Erythroblast (primary cell): ENCODE measurements around the gene AAGAB.

Experiments
- DNase-seq, 2 experiments: peaks; one replicate each; lab custom pipeline; 2025; lab: John Stamatoyannopoulos, UW
- GATA1 ChIP-seq: IDR thresholded peaks from 2 replicates; pipeline ENCODE4 v1.6.1; 2011; ENCODE audit warnings: low read depth, mild to moderate bottlenecking, control low read depth, low read length, moderate library complexity
- POLR2A ChIP-seq: IDR thresholded peaks from 2 replicates; pipeline ENCODE4 v1.6.1; 2011; ENCODE audit warnings: mild to moderate bottlenecking, low read length

The AAGAB gene

DNA sequence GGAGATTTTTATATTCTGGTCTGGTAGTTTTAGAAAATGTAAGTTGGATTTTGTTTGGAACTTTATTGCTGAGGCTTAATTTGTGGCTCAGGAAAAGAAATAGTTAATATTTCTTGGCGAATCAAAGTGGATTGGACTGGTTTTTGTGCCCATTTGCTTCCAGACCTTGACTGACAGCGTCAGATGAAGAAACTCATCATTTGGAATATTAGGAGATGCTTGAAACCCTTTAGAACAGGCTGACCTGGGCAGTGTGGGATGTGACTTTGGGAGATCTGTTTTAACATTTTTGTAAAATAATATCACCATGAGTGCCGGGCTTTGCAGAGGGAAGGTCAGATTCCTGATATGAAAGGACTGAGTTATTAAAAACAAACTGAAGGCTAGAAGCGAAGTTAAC is 83.0 kb downstream of the AAGAB start:
- DNase-seq: no peak
- TF ChIP-seq GATA1 (no peak), POLR2A (no peak)

DNA sequence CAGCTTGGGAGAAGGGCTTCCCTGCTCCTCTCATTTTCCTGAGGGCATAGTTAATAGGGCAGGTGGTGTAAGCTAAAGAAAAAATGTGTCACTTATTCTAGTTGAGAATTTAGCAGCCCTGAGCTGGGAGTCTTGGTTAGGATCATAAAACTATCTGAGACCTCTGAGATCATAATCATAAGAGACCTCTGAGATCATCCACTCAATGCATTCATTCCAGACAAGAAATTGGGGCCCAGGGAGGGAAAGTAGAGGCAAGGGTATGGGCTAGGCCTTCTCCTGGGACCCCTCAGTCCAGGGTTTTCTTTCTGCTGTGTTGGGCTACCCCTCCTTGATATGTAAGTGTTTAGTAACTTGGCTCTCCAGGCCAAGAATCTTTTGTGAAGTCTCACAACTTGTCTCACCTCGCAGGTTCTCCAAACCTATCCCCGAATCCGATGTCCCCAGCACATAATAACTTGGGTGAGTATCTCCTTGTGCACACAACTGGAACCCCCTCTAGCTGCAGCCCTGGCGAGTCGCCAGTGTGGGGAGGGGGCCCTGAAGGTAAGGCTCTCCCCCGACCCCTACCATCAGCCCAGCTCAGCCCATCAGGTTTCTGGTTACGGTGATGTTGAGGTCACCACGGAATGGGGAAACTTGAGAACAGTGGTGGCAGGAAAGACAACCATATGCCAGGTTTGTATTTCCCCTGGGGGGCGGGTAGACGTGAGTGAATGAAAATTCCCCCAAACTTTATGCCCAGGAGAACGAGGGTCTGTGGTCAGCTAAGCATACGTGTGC is 84.1 kb downstream of the AAGAB start:
- DNase-seq: no peak
- TF ChIP-seq POLR2A: no peak
- TF ChIP-seq GATA1: no peak

DNA sequence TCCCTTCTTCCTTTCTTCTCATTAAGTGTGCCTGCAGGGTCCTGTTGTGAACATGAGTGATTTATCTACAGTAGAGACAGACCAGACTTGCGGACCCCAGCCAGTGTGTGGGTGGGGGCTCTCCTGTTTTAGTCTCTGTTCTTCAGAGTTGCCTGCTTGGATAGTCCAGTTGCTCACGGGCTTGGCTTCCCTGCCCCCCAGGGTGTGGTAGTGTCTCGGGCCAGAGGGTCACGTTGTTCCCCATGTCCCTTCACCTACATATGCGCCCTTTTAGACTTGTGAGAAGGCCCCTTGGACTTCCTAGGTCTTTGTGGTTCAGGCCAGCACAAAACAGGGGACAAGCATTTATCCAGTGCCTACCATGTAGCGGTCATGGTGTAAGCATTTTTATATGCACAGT is 85.8 kb downstream of the AAGAB start:
- TF ChIP-seq POLR2A (no peak), GATA1 (no peak)
- DNase-seq: no peak

DNA sequence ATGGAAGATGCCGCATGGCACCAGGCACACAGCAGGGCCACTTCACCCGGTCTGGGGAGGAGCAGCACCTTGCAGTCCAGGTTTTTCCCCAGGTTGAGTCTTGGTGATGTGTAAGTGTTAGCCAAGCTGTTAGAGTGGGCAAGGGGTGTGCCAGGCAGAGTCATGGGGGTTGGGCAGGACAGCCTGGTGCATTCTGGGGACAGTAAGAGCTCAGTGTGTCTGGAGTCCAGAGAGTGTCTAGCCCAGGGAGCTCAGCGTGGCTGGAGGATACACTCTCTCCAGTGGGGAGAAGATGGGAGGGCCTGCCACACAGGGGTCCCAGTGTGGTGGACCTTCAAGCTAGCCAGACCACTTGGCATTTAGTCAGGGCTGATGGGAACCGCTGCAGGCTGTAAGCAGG is 87.4 kb downstream of the AAGAB start:
- TF ChIP-seq POLR2A (no peak), GATA1 (no peak)
- DNase-seq: no peak

DNA sequence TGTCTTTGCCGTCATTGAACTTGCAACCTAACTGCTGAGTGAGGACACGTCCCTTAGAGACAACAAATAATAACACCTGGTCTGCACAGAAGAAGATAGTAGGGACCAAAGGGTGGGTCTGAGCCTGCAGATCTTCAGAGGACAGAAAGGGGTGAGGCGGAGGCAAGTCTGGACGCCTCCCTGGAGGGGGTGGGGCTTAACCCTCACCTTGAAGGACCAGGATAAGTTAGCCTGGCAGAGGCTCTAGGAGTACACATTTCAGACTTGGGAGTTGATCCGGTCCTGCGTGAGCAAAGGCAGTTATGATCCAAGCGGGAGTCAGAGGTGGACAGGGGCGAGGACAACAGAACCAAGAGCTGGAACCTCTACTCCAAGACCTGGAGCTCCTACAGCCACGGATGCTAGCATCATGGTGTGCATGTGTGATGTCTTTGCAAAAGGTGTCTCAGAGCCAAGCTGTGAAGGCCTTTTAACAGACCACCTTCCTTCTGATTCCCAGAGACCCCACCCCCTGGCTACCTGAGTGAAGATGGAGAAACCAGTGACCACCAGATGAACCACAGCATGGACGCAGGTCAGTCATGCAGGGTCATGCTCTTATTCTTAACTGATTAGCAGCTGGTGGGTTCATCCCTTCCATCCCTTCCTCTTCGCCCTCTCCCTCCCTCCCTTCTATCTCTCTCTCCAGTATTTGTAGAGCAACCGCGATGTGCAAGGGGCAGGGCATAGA is 88.0 kb downstream of the AAGAB start:
- TF ChIP-seq POLR2A (no peak), GATA1 (no peak)
- peak in 1 of 2 experiments; percentile 6 for DNase-seq

DNA sequence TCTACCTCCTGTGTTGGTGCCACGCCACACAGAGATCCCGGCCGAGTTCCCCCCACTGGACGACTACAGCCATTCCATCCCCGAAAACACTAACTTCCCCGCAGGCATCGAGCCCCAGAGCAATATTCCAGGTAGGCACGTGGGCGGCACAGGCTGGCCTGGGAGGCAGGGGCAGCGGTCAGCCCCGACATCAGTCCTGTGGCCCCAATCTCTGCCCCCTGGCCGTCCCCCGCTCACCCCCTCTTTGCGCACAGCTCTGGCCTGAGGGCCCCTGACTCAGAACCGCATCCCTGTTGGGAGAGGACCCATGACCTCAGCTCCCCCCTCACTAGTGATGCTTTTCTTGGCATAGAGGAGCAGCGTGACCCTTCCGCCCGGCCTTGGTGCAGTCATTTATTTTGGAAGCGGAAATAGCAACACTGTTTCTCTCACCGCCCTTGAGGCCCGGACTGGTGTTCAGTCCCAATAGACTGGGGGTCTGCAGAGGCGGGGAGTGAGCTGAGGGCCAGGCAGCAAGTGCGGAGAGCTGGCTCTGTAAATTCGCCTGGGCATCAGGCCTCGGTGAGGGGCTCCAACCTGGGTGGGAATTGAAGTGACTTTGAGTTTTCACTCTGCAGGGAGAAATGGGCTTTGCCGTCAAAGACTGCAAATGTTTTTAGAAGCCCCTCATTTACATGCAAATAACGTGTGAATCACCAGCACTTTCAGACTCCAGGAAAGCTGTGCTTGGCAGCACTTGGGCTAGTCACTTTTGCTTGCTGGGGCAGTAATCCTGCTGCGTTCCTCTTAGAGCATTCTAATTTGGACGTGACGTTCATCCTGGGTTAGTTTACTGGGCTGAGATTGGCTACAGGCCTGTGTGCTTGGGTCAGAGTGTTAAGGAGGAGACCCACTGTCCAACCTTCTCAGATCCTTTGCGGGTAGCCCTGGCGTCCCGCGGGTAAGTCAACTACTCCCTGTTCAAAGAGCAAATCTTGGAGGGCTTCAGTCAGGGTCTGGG is 88.9 kb downstream of the AAGAB start:
- no peak for DNase-seq

DNA sequence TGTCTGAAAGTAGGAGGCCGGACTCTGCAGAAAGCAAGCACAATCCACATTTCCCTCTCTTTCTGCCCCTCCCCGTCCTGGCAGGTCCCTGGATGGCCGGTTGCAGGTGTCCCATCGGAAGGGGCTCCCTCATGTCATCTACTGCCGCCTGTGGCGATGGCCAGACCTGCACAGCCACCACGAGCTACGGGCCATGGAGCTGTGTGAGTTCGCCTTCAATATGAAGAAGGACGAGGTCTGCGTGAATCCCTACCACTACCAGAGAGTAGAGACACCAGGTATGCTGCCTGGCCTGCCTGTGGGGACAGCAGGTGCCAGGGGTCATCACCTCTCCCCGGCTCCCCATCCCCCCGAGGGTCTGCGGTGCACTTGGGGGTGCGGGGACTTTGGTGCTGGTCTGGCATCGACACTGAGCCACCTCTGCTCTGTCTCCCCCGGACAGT is 89.6 kb downstream of the AAGAB start:
- TF ChIP-seq POLR2A: no peak
- no peak for TF ChIP-seq GATA1
- DNase-seq: no peak

More for the DNA sequence above, 88.9 kb downstream of the AAGAB start:
- TF ChIP-seq GATA1: no peak
- no peak for TF ChIP-seq POLR2A

DNA sequence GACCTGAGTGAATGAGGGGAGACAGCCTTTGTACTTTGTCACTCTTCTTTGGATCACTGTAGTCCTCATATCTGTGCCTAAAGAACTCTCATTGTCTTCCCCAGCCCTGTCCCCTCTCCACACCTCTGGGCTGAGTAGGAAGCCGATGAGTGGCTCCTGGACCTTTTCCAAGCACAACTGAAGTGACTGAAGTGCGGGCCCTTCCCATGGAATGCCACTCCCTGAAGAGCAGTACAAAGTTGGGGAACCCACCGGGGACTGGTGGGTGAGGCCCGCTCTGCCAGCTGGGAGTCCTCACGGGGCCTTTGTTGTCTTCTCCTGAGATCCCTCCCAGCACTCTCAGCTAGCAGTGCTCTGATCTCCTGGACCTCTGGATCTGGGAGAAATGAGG is 90.1 kb downstream of the AAGAB start:
- no peak for TF ChIP-seq GATA1
- no peak for TF ChIP-seq POLR2A
- DNase-seq: no peak

DNA sequence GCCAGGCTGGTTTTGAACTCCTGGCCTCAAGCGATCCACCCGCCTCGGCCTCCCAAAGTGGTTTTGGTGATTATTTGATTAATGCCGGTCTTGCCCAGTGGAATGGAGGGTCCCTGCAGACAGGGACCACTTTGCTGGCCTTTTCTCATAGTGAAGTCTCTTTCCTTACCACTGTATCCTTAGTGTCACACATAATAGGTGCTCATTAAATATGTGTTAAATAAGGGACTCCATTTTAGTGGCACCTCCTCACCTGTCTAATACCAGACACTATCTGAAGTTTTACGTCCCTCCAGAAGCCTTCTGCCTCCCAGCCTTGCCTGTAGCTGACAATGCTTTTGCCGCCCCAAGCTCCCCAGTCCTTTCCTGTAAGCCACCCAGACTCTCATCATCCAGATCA is 91.3 kb downstream of the AAGAB start:
- no peak for TF ChIP-seq GATA1
- TF ChIP-seq POLR2A: no peak
- DNase-seq: no peak

DNA sequence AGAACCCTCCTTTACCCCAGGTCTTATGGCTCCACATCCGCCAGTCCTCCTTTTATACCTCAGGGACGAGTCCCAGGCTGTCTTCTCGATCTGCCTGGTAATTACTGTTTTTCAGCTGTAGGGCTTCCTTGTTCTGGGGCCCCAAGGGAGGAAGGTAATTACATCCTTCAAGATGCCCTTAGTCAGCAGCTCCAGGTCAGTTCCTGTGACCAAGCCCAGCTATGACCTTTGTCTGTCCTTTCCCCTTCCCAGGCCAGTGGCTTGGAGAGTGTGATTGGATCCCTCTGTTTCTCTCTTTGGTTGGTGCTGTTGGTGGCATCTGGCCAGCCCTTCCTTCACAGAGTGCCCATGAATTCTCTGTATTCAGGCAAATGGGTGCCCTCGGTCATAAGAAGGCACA is 92.6 kb downstream of the AAGAB start:
- DNase-seq: no peak
- no peak for TF ChIP-seq GATA1
- no peak for TF ChIP-seq POLR2A

DNA sequence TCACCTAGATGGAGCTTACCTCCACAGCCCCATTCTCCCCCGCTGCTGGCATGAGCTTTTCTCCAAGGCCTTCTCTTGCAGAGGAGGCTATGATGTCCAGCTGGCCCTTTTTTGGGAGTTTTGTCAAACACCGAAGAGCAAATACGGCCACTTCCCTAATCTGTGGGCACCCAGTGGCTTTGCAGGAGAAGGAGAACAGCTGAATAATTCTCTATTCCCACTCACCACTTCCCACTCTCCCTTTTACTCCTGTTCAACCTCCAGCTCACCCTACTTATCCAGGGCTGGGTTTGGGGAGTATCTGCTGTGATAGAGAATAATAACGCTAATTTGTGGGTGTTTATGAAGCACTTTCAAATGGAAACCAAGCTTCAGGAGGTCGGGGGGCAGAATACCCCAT is 93.0 kb downstream of the AAGAB start:
- DNase-seq: no peak
- TF ChIP-seq POLR2A (no peak), GATA1 (no peak)

DNA sequence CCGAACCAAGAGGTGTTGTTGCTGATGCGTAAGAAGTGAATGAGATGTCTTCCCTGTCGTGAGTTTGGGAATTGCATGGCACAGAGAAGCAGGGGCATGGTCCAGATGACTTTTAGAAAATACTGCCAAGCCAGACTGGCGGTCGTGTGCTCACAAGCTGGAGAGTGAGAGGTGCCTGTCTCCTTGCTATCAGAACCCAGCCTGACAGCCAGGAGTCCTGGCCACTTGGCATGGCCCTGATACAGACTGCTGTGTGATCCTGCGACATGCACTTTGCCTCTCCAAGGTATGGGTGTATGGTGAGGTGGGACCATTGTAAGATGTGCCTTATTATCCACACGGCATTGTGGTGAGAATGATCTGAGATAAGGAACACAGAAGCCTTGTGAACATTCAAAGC is 96.1 kb downstream of the AAGAB start:
- no peak for DNase-seq
- TF ChIP-seq POLR2A: no peak
- TF ChIP-seq GATA1: no peak

DNA sequence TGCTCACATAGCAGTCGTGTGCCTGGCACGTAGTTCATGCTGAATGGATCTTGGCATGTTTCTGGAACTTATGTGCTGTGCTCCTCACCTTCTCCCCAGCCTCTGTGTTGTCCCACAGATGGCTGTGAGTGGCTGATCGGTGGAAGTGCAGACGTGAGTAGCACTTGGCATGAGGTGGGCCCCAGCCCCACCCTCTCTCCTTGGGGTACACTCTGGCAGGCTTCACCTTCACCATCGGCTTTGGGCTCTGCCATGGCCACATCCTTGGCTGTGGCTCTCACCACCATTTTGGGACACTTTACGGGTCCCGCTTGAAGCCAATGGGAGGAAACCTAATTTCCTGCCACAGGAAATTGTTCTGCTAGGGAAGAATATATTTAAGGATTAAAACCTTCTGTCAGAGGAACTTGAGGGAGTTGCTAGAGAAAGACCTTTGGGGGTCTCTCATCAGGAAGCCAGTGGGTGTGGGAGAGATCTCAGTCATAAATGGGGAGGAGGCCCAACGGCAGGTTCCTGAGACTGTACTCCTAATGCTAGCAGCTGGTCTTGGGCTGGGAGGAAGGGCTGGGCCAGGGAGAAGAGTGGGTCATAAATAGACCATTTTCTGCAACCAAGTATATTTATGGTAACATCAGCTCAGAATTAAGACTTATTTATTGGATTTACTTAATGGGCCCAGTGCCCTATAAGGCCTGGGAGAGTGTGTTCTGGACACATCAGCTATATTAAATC is 96.8 kb downstream of the AAGAB start:
- TF ChIP-seq GATA1 (no peak), POLR2A (no peak)
- DNase-seq: no peak
